ENCODE measurements around the gene EFCC1.
"Not testable (repeated sequence)": the region's sequence is repeated elsewhere in the genome, so short reads cannot be mapped to it uniquely, and the experiment has no call there.

EFCC1 gene

DNA sequence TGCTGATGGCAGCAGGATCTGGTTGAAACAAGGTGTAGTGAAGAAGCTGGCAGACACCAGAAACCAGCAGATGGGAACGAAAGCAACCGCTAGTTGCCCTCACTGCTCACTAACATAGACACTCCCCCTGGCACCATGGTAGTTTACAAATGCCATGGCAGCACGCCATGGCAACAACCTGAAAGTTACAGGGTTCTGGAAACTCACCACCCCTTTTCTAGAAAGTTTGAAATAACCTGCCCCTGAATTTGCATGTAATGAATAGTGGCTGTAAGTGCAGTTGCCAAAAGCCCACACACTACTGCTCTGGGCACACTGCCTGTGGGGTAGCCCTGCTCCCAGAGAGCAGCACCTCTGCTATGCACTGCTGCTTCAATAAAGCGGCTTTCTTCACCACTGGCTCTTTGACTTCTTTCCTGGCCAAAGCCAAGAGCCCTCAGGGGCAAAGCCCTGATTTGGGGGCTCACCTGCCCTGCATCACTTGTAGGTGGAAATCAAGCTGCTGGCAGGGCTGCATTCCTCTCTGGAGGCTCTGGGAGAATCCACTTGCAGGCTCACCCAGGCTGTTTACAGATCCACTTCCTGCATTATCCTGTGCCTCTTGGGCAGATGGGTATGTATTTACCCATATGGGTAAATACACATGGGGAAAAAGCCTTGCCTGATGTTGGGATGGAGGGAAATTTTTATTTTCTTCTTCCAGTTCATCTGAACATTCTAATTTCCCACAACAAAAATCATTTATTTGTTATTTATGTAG lies 57.5 kb downstream of the EFCC1 start:
- peak; percentile 17 for DNase-seq

DNA sequence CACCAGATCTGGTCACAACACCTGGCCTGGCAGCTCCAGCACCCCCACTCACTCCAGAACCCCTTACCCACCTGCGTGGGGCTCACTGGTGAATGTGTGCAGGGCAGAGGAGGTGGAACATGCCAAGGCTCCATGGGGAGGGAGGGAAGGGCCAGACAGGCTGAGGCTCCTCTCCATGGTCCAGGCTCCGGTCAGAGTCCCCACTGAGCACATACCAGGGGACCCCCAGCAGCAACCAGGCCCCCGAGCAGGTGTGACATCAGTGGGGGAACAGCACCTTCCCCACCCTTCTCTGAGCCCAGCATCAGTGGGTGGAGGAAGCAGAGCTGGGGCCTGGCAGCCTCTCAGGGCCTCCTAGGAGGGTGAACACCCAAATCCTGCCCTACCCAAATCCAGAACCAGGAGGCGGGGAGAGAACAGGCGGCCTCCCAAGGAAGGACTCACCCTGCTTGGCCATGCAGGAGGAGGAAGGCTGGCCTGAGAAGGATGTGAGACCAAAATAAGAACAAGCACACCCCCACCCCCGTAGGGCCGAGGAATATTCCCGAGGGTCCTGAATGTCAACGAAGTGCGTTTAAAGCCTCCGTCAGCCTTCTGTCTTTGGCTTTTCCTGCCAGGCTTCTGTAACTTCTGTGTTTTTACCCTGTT lies 58.3 kb downstream of the EFCC1 start:
- DNase-seq = no peak

DNA sequence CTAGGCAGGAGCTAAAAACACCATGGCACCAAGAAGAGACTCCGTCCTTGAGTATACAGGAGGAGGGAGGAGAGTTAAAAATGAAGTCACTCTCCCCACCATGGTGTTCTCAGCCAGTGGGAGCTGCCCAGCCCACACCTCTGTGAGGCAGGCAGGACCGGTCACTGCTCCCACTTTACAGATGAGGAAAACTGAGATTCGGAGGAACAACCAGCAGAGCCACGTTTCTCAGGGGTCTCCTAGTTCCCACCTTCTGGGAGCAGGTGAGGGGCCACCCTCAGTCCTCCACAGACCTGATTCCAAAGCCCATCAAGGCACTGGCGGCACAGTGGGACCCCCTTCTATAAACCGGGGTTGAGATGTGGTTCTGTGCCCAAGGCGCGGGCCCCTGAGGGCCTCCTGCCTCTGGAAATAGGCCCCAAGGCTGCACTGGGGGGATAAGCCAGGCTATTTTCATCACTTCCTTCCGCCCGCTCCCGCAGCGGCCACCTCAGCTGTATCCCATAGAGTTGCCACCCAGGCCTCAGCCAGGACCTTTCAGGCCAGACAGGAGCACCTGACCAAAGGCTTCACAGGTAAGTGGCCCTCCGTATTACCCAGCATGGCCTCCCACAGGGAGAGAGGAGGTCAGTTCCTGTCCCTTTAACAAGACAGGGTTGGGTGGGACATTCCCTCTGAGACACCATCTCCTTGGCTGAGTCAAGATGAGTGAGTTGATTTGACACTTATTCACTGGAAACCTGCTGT lies 59.3 kb downstream of the EFCC1 start, which contains the start of gene GP9:
Gene GP9, plus strand, starts transcription at position 504 of the 747 bp plus-strand sequence. CDS start 961 bp downstream, outside the sequence.
- no peak for DNase-seq

DNA sequence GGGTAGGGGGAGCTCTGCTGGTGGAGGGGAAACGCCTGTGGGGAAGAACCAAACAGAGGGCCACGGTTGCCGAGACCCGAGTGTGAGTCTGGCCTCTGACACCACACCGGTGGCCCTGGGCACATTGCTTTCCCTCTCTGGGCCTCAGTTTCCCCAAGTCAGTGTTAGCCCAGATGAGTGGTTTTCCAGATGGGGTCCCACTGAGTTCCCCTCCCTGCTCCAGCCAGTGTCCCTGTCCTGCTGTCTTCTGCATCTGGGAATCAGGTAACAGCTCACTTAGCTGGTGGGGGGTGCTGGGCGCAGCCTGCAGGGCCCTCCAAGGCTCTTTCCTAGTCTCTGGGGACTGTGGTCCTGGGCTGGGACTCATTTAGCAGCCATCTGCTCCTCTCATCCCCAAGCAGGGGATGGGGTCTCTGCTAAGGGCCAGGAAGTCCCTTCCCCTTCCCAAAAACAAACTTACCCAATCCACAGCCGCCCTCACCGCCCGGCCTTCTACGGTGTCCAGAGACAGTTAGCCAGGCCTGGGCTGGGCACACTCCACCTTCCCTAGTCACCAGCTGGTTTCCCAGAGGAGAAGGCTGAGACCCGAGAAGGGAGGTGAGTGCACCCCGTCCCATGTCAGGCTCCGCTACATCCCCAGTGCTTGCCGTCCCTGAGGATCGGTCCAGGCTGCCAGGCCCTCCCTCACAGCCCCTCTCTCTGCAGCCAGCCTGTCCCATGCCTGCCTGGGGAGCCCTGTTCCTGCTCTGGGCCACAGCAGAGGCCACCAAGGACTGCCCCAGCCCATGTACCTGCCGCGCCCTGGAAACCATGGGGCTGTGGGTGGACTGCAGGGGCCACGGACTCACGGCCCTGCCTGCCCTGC lies 60.2 kb downstream of the EFCC1 start:
- DNase-seq = no peak

DNA sequence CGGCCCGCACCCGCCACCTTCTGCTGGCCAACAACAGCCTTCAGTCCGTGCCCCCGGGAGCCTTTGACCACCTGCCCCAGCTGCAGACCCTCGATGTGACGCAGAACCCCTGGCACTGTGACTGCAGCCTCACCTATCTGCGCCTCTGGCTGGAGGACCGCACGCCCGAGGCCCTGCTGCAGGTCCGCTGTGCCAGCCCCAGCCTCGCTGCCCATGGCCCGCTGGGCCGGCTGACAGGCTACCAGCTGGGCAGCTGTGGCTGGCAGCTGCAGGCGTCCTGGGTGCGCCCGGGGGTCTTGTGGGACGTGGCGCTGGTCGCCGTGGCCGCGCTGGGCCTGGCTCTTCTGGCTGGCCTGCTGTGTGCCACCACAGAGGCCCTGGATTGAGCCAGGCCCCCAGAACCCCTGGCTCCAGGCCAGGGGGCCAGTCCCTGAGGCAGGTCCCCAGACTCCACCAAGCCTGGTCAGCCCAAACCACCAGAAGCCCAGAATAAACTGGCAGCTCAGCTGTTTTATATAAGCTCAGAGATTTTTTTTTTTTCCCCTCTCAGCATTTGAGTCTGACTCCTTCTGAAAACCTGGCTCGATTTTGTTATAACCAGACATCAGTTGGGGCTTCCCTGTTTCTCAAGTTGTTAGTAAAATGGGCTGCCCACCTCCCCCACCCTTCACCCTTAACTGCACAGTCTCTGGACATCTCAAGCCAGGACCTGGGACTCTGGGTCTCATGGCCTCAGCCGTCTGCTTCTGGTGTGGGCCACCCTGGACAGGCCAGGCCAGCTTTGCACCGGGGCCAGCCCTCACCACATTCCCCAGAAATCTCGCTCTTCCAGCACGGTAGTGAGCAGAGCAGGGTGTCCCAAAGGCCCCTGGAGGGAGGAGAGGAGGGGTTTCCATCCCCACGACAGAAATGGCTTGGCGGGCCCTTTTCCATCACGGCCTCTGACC lies 61.1 kb downstream of the EFCC1 start:
- no peak for DNase-seq

DNA sequence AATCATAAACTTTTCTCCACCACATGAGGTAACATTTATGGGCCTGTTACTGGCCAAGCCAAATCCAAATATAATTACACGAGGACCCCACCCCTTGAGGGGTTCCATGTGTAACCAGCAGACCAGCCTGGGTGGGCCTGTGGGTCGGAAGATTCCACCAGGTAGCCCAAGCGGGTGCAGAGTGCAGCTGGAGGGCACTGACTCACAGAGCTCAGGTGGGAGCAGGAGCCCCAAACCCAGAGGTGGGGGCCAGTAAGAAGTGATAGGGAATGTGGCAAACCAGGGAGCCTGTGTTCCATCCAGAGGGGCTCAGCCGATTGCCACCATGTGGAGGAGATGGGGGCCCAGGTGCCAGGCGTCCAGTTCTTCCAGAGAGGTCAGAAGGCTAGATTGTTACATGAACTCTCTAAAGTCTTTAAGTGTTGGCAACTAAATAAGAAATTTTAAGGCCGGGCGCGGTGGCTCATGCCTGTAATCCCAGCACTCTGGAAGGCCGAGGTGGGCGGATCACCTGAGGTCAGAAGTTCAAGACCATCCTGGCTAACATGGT lies 62.1 kb downstream of the EFCC1 start:
- DNase-seq = no peak

DNA sequence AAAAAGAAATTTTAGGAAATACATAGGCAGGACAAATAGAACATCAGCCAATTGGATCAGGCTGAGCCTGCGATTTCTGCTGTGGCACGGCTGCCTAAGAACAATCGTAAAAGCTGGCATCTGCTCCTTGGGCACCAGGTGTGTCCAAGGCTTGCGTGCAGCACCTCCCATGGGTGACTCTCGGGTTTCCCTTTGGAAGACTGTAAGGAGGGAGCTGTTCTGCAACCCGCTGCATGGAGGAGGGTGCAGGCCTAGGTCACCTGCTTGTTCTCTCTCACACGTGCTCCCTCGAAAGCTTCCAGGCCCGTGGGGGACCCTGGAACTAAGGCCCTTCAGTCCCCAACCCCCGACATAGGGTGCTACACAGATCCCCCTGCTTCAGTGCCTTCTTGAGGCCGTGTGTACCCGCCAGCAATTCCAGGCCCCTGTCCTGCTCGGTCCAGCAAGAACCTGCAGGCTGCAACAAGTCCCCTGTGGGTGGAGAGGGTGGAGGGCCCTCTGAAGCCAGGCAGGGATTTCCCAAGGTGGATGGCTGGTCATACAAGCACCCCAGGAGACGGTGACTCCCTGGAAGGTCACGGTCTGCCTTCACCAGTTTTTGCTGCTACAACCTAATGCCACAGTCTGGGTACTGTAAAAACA lies 62.9 kb downstream of the EFCC1 start:
- DNase-seq = no peak

DNA sequence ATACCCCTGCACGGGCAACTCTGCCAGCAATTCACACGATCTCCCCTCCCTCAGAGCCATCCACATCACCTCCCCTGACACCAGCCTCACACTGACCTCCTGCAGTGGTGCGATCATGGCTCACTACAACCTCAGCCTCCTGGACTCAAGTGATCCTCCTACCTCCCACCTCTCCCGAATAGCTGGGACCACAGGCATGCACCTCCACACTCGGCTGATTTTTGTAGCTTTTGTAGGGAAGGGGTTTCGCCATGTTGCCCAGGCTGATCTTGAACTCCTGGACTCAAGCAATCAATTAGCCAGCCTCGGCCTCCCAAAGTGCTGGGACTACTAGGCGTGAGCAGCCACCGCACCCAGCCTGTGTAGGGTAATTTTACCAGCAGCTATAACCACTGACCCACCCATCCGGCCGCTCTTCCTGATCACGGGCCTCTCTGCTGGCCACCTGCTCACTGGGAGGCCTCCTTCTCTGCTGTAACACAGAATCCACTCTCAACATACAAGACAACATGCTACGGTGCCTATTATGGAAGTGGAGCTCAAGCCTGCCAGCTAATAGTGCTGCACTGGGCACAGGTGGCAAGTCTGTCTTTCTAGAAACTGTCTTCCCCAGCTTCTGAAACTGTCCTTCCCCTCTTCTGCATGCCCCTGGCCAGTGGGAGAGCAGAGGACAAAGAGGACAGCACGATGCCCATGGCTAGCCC lies 64.1 kb downstream of the EFCC1 start:
- DNase-seq = no peak

DNA sequence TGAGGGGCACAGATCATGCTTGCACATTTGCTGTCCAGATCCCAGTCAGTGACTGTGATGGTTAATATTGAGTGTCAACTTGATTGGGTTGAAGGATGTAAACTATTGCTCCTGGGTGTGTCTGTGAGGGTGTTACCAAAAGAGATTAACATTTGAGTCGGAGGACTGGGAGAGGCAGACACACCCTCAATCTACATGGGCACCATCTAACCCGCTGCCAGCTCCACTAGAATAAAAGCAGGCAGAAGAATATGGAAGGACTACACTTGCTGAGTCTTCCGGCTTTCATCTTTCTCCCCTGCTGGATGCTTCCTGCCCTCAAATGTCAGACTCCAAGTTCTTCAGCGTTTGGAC lies 64.6 kb downstream of the EFCC1 start:
- no peak for DNase-seq

DNA sequence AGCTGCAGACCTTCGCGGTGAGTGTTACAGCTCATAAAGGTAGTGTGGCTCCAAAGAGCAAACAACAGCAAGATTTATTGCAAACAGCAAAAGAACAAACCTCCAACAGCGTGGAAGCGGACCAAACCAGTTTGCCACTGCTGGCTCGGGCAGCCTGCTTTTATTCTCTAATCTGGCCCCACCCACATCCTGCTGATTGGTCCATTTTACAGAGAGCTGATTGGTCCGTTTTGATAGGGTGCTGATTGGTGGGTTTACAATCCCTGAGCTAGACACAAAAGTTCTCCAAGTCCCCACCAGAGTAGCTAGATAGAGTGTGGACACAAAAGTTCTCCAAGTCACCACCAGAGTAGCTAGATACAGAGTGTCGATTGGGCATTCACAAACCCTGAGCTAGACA lies 66.6 kb downstream of the EFCC1 start:
- not testable (repeated sequence) for DNase-seq

DNA sequence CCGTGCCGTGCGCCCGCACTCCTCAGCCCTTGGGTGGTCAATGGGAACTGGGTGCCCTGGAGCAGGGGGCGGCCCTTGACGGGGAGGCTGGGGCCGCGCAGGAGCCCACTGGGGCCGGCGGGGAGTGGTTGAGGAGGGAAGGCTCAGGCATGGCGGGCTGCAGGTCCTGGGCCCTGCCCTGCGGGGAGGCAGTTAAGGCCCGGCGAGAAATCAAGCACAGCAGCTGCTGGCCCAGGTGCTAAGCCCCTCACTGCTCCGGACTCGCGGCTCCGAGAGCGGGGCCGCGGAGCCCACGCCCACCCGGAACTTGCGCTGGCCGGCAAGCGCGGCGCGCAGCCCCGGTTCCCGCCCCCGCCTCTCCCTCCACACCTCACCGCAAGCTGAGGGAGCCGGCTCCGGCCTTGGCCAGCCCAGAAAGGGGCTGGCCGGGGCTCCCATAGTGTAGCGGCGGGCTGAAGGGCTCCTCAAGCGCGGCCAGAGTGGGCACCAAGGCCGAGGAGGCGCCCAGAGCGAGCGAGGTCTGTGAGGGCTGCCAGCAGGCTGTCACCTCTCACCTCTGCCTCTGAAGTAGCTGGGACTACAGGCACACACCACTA lies 67.3 kb downstream of the EFCC1 start:
- DNase-seq = no peak

DNA sequence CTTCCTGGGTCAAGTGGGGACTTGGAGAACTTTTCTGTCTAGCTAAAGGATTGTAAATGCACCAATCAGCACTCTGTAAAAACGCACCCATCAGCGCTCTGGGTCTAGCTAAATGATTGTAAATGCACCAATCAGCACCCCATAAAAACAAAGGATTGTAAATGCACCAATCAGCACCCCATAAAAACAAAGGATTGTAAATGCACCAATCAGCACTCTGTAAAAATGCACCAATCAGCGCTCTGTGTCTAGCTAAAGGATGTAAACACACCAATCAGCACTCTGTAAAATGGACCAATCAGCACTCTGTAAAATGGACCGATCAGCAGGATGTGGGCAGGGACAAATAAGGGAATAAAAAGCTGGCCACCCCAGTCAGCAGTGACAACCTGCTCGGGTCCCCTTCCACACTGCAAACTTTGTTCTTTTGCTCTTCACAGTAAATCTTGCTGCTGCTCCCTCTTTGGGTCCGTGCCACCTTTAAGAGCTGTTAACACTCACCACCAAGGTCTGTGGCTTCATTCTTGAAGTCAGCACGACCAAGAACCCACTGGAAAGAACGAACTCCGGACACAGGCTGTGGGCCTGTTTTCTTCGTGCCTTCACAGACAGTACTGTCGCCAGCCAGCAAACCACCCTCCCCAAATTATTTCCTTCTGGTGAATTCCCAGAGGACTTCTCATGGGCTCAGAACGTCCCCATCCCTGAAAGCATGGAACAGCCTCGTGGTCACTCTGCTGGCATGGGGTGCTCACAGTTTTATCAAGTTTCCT lies 68.4 kb downstream of the EFCC1 start:
- DNase-seq = not testable (repeated sequence)

DNA sequence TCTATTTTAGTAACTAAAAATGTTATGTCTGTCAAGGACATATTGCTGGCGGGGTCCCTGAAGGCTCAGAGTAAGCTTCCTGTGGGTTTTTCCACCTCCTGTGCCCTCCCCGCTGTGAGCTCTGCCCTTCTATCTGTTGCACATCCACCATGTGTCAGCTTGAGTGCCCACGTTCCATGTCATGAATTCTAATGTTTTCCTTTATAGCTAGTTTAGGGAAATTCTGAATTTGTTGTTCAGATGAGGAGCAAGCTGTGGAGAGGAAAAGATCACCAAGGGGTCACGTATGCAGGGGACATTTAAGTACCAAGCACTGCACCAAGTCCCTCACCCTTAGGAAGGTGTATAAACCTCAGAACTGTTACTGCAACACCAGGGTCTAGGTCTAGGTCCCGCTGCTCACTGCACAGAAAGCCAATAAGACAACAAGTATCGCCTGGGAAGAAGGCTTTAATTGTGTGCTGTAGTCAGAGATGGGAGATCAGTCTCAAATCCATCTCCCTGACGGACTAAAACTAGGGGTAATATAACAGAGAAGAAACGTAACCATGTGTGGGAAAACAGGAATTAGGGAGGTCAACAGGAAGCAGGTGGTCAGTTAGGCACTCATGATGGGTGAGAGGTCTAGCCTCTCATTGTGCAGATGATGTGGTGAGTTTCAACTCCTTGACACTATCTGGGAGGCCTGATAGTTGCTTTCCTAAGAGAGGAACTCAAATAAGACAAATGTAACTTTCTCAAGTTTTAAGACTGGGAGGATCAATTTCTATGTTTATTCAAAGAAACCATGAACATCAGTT lies 69.2 kb downstream of the EFCC1 start:
- DNase-seq = no peak

DNA sequence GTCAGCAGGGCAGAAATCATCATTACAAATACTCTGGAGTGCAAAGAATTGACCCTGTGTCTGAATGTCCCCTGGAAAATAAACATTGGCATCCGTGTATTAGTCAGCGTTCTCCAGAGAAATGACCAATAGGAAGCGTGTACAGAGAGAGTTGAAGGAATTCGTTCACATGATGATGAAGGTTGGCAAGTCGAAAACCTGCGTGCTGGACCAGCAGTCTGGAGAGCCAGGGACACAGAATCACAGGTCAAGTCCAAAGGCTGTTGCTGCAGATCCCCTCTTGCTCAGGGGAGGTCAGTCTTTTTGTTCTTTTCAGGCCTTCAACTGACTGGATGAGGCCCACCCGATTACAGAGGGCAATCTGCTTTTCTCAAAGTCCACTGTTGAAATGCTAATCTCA lies 76.1 kb downstream of the EFCC1 start:
- DNase-seq = no peak

DNA sequence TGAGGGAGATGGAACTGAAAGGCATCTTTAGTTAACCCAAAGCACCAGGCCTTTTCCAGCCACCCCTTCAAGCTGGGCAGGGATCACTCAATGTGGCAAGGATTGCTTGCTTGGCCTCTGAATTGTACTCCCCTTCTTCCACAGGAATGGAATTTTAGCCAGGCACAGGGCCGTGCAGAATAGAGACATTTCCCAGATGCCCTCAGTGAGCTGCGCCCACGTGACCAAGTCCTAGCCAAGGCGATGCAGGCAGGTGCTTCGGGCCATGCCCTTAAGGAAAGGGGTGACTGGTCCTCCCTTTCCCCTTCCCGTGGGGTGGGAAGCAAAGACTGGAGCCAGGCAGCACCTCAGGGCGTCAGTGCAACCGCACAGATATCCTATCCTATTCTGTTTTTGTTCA lies 77.4 kb downstream of the EFCC1 start:
- DNase-seq = no peak

DNA sequence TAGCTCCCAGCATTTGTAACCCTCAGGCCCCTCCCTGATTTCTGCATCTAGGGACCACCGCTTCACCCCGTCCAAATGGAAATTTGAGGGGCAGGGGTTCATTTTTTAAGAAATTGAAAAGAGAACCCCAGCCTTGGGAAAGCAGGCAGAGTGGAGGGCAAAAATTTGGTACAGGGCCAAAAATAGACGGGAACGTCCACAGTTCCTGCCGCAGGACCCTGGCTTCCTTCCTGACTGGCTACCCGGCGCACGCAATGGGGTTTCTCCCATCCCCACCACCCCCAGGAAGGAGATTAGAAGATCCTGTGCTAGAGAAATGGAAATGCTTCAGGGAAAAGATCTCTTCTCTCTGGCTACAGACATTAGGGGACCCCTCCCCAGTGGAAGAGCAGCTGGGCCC lies 80.4 kb downstream of the EFCC1 start:
- no peak for DNase-seq

DNA sequence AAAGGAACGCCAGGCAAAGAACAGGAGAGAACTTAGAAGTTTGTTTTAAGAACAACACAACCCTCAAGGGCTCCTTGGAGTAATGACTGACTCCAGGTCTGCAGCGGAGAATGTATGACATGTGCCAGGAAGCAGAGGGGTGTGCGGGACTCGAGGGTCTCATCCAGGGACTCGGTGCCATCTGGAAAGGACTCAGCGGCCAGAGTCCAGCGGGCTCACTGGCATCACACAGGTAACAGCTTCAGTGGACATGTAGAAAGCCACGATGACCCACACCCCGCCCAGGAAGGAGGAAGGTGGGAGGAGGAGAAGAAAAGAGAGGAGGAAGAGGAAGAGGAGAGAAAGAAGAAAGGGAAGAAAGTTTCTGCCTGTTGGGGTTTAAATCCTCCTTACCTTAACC lies 80.9 kb downstream of the EFCC1 start:
- DNase-seq = no peak

DNA sequence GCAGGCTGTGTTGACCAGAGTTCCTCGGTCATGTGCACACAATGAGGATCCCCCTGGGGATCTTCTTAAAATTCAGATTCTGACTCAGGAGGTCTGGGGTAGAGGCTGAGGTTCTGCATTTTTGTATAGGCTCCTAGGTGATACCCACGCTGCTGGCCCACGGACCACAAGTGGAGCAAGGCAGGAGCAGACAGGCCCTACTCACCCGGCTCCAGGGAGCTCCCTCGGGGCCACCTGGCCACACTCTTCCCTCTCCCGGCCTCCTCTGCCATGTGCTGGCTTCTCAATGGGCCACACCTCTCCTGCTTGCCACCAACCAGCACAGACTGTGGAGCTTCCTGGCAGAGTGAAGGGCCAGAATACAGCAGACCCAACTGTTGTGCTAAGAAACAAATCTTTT lies 83.4 kb downstream of the EFCC1 start:
- DNase-seq = no peak
